HG03342 (cell line): ENCODE data around the gene DLG3.

Experiments used
- ATAC-seq: cut with Tn5 transposase; IDR thresholded peaks from one replicate; pipeline ENCODE4 v1.9.1; 2021; ENCODE audit warnings: mild to moderate bottlenecking, moderate library complexity; ENCODE audit not compliant: unreplicated experiment

The DLG3 gene

DNA sequence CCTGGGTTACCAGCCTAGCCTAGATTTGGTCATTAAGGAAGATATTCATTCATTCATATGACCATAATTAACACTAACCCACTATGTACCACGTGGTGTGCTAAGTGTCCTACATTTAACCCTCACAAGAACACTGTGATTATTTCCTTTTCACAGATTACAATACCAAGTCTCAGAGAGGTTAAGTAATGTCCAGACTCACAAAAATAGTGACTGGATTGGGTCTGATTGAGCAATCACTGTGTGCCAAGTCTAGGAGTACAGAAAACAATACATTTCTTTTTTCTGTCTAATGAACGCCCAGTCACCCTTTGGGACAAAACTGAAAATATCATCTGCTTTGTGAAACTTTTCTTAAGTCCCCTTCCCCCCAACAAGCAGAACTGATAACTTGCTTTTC, 7.6 kb upstream of the DLG3 start:
- no peak for ATAC-seq

DNA sequence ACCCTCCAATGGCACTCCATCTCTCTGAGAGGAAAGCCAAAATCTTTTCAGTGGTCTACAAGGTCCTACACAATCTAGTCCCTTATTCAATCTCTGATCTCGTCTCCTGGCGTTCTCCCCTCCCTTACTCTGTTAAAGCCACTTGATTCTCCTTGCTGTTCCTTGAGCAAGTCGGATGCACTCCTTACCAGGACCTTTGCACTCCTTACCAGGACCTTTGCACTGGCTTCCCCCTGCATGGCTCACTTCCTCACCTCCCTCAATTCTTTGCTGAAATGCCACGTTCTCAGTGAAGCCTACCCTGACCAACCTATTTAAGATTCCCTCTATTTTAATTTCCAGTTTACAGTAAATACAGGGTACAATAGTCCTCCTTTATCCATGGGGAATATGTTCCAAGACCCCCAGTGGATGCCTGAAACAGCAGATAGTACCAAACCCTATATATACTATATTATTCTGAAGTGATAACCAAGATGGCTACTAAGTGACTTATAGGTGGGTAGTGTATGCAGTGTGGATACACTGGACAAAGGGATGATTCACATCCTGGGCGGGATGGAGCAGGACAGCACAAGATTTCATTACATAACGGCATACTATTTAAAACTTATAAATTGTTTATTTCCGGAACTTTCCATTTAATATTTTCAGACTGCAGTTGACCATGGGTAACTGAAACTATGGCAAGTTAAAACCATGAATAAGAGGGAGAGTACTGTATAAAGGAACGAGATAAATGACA, 6.5 kb upstream of the DLG3 start:
- no peak for ATAC-seq

DNA sequence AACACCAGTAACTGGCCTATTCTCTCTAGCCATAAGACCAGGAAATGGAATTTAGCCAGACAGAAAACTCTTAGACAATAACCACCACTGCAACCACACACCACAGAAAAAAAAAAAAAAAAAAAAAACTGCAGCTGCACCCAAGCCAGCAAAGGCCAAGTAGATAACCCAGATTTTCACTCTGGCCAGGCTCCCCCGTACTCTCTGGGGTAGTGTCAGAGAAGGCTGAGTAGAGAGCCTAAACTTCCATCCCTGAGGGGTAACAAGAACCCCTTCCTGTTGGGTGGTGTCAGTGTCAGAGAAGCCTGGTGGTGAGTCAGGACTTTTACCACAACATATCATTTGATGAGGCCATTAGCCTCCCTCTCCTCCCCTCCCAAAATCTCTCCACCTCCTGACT, 5.6 kb upstream of the DLG3 start:
- ATAC-seq = no peak

- no peak for ATAC-seq
Observed at GRCh38 chrX:70442224-70442623, 2.4 kb upstream of the DLG3 start.

GRCh38 chrX:70444946-70445656, 466 bp downstream of the DLG3 start:
- no peak for ATAC-seq

DNA sequence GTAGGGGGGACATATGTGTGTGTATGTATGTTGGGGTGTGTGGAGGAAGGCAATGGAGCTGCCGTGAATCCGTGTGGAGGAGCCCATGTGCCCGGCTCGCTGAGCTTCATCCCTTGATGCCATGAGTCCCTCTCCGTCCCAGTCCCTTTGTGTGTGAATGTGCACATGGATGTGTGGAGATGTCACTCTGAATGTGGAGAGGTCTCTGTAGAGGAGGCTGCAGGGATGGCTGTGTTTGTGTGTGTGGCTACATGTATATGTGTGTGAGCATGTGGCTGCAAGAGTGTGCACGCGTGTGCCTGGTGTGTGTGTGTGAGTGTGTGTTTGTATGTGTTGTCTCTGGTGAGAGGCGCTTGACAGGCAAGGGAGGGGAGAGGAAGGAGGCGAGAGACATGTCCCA, 1.3 kb downstream of the DLG3 start:
- no peak for ATAC-seq

DNA sequence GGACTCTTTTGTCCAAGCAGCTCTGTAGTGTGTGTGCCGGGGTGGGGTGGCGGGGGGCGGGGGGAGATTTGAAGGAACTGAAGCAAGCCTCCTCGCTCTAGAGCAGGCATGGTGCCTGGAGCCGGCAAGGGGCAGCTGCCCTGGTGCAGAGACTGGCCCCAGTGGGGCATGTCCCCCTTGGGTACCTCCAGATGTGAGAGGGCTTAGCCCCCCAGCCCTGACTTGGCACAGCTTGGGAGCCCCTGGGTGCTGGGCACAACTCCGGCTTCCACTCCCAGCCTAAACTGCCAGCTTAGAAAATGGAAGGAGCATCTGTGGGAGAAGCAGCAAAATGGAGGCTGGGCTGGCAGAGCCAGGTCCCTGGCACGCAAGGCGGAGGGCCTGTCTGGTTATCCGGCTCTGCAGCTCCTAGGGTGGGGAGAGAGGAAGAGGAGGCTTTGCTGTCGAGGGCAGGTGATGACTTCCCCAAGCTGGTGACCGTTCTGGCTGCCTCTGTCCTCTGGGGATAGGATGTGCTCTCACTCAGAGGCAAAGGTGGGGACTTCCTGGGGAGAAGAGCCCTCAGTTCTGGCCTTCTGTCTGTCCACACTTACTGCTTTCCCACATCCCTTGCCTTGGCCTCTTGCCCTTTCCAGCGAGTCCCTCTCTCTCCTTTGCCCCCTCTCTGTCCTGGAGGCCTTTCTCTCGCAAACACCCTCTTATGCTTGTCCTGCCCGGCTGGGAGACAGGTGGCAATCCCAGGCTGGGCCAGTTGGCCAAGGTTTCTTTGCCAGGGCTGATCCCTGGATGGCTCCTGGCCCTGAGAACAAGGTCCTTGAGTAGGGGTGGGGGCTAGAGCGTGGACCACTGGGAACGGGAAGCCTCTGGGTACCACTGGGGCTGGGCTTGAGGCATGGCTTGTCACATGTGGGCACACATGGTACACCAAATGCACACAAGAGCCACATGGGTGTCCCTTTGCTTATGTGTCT, 2.0 kb downstream of the DLG3 start:
- no peak for ATAC-seq

DNA sequence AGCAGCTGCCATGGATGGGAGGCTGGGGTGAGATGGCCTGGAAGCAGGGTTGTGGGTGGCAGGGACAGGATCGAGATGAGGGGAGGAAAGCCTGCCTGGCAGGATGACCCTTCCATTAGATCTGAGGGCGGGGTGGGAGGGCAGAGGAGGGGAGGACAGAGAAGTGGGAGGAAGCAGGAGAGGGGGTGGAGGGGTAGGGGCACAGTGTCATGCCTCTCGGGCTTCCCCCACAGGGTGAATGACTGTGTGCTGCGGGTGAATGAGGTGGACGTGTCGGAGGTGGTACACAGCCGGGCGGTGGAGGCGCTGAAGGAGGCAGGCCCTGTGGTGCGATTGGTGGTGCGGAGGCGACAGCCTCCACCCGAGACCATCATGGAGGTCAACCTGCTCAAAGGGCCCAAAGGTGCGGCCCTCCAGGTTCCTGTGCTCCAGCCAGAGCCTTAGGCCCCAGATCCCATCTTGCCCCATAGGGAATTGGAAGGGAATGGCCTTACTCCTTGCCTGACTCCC, 4.9 kb downstream of the DLG3 start:
- no peak for ATAC-seq

DNA sequence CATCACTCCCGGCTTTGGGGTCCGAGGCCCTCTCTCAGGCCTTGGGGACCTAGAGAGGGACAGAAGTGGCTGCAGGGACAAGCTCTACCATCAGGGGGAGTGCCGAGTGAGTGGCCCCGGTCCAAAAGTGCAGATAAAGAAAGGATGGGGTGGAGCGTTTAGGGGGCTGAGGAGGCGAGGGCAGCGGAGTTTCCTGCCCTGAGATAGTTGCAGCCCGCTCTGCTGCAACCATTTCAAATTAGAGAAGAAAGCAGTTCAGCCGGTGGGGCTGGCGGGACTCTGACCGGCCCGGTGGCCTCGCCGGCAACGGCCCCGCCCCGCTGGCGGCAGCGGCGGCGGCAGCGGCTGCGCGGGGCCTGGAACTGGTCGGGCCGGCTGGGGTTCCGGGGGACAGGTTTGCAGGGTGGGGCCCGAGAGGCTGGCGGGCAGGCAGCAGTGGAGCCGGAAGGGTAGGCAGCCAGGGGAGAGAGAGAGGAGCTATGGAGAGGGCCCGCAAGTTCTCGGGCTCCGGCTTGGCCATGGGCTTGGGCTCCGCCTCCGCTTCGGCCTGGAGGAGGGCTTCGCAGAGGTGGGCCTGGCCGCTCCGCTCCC, 7.6 kb downstream of the DLG3 start:
- no peak for ATAC-seq

- no peak for ATAC-seq
Observed at GRCh38 chrX:70453024-70453618, 8.5 kb downstream of the DLG3 start.

DNA sequence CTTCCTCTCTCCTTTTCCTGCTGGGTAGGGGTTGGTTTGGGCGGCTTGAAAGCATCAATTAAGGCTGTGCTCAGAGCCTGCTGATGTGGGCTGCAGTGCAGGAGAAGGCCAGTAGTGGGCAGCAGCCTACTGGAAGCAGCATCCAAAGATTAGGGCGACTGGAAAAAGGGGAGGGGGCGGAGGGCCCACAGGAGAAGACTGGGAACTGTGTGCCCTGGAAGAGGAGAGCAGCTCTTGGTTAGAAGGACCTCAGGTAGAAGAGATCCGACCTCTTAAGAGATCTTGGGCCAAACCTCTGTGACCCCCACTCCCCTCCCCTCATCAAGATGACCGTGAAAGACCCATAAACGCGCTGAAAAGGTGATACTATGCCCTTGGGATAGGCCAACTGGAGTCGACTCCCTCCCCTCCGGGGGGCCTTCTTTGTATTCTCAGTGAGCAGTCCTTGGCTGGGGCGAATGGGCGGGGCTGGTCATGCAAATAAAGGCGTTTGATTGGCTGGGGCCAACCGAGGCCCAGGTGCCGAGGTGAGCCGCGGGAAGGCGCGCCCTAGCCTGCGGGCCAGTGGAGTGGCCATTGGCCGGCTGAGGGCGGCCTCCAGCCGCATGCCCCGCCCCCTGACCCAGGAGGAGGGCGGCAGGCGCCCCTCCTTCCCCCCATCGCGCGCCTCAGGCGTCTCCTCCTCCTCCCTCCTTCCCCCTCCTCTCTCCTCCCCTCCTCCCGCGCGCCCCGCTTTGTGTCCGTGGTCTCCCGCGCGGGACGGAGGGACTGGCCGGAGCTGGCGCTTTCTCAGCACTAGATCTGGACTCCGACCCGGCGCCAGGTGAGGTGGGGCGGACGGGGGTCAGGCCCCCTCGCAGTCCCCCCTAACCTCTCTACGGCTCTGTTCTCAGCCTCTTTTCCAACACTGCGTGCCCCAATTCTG, 10.1 kb downstream of the DLG3 start:
- ATAC-seq = peak; percentile 45

DNA sequence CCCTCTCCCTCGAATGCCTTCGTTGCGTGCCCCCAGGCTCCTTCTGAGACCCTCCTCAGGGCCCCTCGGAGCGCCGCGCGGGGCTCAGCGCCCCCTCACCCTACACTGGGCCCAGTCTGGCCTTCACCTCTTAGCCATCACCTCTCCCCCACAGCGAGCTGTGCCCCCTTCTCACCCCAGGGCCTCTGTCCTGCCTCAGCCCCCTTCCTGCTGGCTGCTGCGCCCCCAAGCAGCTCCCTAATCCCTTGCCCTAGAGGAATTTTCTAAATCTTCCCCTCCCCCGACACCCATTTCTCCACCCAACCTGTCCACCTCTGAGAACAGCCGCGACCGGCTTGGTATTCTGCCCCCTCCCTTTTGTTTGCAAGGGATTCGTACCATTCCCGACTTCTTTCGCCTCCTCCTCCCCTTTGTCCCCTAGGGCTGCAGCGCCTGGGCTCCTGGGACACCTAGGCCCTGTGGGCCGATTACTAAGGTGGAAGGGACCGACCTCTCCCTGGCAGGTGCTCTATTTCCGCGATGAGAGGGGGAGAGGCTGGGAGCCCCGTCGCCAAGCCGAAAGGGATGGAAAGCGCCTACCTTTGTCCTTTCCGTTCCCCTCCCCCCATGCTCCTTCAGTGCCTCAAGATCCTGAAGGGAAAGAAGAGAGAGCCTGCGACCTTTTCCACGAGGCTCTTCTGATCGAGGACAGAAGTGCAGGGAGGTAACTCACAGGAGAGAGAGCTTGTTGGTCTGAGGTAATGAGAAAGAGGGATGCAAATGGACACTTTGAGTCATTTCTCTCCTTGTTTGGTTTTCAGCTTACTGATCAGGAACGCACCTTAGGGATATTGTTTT, 10.9 kb downstream of the DLG3 start:
- no peak for ATAC-seq

DNA sequence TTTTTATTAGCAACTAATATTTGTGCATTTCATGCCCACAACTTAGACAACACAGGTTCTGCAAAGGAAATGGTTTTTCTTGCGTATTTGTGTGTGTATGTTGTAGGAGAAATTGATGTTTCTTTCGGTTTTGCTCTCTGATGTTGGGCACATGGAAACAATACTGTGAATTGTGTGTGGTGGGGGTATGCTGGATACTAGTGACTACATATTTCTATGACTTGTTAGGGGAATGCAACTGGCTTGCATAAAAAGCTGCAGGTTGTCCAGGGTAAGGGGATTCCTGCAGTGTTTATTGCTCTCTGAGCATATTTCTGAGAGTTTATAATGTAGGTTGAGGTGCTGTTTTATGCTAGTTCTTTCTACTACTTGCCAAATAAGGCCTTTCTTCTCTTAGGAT, 11.6 kb downstream of the DLG3 start:
- ATAC-seq = no peak

GRCh38 chrX:70461026-70461425, 16.4 kb downstream of the DLG3 start:
- no peak for ATAC-seq

DNA sequence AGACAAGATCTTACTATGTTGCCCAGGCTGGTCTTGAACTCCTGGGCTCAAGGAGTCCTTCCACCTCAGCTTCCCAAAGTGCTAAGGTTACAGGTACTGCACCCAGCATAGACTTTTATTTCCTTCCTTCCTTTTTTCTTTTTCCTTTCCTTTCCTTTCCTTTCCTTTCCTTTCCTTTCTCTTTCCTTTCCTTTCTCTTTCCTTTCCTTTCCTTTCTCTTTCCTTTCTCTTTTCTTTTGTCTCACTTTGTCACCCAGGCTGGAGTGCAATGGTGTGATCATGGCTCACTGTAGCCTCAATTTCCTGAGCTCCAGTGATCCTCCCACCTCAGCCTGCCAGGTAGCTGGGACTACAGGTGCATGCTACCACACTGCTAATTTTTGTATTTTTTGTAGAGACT, 19.4 kb downstream of the DLG3 start:
- no peak for ATAC-seq

GRCh38 chrX:70466968-70467367, 22.3 kb downstream of the DLG3 start:
- ATAC-seq = no peak

DNA sequence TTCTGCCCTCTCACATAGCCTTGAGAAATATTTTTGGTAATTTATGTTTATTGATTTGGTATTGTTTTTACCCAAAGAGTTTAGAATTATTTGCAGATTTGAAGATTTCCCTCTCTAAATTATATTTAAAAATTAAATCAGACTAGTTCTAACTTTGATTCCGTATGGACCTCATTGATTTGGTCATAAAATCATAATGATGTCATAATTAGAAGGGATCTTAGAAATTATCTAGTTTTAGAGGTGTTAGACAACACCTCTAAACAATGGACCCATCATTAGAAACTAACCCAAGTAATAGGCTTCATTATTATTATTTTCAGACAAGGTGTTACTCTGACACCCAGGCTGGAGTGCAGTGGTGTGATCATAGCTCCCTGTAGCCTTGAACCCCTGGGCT, 24.1 kb downstream of the DLG3 start:
- no peak for ATAC-seq

DNA sequence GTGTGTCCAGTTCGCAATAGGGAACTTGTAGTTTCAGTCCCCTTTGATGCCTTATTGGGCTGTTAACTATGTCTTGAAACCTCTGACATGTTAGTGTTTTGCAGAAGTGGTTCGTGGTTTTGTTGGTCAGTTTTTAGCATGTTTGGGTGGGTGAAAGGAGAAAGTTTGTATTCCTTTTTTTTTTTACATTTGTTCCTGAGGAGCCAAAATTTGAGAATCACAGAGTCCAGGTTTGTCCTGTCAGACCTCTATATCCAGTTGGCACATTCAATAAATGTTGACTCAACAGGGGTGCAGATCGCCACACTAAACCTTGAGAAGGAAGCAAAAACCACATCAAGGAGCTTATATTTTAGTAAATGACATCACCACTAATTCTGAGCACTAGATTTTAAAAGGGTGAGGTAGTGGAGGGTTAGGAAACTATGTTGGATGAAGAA, 26.2 kb downstream of the DLG3 start:
- ATAC-seq = peak; percentile 91
